Hippocampal formation (tissue), 2 donors: ENCODE data around the gene IFI30.

Experiments
- DNase-seq, 2 donors: peaks; one replicate each; lab custom pipeline; 2025; lab: John Stamatoyannopoulos, UW

Gene IFI30

DNA sequence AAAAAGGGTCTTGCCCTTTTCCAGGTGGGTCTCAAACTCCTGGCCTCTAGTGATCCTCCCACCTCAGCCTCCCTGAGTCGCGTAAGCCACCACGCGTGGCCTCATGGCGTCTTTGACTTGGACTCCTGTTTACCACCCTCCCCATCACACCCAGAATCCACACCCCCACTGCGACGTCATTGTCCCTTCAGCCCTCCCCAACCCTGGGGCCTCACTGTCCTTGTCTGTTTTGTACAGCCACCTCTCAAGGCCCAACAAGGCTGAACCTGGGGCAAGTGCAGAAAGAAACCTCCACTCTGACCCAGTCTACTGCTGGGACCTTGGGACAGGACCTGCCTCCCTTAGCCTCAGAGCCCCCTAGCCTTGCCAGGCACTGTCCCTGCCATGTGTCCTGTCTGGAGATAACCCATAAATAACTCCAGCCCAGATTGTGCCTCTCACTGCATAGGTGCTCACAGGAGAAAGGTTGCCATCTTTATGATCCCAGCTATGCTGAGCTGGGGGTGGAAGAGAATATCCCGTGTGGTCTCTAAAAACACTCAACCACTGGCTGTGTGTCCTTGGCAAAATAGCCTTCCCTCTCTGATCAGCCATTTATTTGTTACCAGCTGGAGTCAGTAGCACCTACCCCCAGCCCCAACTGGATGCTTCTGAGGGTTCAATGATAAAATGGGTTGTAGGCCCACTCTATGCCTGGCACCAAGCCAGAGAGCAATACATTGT lies 1.8 kb upstream of the IFI30 start:
- DNase-seq = no peak

DNA sequence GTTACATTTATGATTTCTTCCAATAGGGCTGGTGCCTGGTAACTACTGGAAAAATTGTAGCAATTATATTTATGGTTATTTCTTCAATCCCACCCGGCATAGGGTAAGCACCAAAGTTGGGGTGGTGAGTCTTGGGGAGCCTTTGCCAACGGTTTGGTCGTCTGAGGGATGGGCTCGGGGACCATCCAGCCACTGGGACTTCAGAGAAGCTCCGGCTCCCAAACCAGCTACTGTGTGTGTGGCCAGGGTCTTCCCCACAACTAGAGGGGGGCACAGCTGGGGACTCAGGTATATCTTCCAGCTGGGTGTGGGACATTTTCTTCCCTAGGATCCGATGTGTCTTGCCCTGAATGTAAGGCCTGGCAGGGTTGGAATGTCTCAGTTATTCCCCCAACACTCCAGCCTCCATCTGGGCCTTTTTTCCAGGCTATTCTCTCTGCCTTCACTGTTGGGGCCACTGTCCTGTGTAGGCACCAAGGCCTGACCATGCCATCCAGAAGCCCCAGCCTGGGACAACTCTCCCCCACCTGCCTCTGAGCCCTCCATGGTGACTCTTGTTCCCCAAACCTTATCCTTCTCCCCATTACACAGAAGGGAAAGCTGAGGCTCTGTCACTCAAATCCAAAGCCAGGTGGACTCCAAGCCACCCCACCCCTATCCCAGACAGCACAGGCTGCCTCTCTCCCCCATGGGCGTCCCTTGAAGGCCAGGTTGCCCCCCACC lies 1.1 kb upstream of the IFI30 start:
- DNase-seq = no peak

DNA sequence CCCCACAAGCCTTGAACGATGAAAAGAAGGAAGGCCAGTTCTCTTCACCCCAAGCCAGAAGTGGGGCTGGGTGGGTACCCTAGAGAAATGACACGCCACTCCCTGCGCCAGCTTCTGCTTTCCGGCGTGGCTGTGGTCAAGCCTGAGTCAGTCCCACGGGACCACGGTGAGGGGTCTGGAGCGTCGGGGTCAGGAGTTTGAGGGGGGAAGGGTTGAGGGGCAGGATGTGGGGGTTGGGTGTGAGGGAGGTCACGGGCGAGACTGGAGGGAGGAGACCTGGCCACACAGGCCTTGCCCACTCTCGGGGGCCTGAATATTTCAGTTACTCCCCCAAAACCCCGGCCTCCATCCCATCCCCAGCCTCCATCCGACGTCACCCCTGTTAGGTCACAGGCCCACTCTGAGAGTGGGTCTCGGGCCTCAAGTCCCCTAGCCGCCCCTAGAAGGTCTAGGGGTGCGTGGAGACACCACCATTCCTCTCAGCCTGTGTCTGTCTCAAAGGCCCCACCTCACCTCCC lies 500 bp upstream of the IFI30 start:
- no peak for DNase-seq

DNA sequence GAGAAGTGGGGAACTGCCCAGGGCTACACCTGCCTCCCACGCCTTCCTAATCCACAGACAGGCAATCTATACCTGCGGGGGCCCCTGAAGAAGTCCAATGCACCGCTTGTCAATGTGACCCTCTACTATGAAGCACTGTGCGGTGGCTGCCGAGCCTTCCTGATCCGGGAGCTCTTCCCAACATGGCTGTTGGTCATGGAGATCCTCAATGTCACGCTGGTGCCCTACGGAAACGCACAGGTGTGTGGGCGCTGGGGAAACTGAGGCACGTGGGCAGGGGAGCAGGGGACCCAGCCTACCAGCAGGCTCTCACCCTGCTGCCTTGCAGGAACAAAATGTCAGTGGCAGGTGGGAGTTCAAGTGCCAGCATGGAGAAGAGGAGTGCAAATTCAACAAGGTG lies 1.4 kb downstream of the IFI30 start:
- no peak for DNase-seq

GRCh38 chr19:18176367-18177310 lies 3.0 kb downstream of the IFI30 start:
- no peak for DNase-seq

- no peak for DNase-seq
Measured at GRCh38 chr19:18179957-18180356, 6.3 kb downstream of the IFI30 start.

DNA sequence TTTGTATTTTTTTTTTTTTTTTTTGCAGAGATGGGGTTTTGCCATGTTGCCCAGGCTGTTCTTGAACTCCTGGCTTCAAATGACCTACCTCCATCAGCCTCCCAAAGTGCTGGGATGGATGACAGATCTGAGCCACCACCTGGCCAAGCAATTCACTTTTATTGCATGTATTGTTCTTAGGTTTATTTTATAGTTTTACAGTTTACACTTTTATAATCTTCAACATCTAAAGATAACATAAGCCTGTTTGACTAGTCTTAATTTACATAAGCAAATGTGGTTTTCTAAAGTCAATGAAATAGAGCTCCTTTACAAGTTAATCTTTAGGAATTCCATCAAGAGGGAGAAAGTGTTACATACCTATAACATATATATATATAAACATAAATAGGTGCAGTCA lies 9.9 kb downstream of the IFI30 start:
- no peak for DNase-seq

DNA sequence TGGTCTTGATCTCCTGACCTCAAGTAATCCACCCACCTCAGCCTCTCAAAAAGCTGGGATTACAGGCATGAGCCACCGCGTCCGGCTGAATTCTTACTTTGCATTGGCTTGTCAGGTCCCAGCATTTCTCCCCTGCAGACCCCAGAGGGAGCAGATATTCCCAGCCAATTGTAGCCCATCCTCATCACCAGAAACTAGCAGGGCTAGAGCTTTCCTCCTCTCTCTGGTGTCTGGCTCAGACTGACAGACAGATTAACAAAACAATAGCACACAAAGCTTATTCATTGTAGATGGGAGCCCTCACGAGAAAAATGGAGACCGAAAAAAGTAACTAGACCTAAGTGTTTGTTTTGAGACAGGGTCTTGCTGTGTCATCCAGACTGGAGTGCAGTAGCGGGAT lies 11.9 kb downstream of the IFI30 start:
- no peak for DNase-seq

GRCh38 chr19:18190278-18190677 lies 16.7 kb downstream of the IFI30 start:
- DNase-seq = no peak

- DNase-seq = no peak
Measured at GRCh38 chr19:18191640-18192062, 18.0 kb downstream of the IFI30 start.

DNA sequence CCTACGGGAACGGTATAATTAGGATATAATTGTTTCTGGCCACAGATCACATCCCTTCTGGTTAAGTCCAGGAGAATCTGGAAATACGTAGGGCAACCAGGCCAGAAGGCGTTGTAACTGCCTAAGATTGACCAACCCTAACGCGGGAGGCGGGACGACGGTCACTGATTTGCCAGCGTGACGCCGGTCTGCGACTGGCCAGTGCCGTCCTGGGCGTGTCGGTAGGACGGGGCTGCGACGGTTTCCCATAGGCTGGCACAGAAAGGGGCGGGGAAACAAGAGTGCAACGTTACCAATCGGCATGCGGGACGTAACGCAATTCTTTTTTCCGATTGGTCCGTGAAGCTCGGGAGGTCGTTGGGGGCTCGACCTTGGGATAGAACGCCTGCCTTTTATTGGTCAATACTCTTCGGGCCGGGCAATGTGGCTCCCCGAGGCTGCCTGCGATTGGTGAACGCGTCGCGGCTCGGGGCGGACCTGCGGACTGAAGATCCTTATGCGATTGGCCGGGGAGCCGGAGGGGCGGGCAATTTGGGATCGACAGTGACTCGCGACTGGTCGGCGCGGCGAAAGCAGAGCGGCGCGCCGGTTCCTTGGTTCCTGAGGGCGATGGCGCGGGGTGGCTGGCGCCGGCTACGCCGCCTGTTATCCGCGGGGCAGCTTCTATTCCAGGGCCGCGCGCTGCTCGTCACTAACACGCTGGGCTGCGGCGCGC lies 19.2 kb downstream of the IFI30 start, which contains the start of gene MPV17L2:
MPV17L2 (plus strand) TSS at position 546 of the 715 bp plus-strand sequence; CDS start at position 610, 64 bp downstream.
- peak; percentile 99 to 100 for DNase-seq

DNA sequence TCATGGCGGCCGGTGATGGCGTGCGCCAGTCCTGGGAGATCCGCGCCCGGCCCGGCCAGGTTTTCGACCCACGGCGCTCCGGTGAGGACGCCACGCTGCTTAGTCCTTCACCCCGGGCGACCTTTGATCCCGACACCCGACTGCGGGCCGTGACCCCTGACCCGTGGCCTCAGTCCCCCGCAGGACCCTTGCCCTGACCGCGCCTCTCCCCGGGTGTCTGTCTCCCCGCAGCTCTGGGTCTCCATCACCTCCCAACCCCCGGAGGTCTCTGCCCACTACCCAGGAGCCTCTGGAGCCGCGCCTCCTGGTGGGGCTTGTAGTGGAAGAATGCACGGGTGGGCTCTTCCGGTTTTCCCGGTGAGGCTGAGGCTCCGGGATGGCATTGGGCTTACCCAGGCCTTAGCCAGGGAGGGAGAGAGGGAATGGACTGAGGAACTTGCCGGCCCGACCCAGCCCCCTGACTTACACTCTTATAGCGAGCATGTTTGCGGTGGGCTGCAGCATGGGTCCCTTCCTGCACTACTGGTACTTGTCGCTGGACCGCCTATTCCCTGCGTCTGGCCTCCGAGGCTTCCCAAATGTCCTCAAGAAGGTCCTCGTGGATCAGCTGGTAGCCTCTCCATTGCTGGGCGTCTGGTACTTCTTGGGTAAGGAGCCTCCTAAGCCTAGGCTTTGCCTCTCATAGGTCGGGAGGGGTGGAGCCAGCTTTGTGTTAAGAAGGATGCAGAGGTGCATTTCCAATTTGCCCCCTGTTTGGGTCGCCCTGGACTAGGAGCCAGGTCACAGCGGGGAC lies 20.0 kb downstream of the IFI30 start:
- DNase-seq = no peak

DNA sequence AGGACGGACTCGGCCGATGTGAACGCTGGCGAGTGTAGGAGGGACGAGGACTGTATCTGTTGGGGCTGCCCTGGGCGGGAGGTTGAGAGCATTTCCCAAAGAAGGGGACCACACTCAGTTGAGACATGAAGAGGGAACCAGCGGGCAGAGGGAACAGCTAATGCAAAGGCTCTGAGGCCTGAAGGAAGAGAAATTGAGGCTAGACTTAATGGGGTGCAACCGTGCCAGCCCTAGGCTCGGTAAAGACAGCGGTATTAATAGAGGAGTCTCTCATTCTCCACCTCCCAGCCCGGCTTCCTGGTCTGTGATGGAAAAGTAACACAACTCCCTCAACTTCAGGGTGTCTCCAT lies 20.5 kb downstream of the IFI30 start:
- DNase-seq = no peak

DNA sequence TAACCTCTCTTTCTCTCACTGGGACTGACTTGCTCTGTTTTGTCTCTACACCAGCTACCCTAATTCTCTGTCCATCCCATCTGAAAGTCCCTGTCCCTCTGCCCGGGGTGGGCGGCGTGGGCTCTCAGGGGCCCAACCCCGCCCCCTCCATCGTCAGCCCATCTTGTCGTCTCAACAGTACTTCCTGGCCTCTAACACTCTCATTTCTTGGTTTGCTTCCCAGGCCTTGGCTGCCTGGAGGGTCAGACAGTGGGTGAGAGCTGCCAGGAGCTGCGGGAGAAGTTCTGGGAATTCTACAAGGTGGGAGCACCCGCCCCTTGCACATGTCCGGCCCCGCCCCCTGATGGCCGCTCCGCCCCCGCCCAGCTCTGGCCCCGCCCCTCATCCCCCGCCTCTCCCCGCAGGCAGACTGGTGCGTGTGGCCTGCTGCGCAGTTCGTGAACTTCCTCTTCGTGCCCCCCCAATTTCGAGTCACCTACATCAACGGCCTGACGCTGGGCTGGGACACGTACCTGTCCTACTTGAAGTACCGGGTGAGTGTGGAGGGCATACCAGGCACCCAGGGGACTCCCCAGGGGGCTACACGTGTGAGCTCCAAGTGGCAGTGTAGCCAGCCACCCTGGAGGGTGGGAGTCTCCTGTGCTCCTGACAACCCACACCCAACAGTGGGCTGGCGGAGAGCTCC lies 21.1 kb downstream of the IFI30 start:
- no peak for DNase-seq

DNA sequence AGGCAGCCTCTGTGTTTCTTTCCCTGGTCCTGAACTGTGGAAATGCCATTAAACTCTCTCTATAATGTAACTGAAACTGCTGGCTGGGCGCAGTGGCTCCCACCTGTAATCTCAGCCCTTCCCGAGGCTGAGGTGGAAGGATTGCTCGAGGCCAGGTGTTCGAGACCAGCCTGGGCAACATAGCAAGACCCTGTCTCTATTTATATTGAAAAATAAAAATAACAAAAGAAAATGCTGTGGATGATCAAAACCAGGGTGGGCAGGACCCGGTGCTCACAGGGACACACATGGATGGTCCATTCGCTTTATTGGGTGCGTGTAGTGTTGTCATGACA lies 22.9 kb downstream of the IFI30 start:
- no peak for DNase-seq

DNA sequence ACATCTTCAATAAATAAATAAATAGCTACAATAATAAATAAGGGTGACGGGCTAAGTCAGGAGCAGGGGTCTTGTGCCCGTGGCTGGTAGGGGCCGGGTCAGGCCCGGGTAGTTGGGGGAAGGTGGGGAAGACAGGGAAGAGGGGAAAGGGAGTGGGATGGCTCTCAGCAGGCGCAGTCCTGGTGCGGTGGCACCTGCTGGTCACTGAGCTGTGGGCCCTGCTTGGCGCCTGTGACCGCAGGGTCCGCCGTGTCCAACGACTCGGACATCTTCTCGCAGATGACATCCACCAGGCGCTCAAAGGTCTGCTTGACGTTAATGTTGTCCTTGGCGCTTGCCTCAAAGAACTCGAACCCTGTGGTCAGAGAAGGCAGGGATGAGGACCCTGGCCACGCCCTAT lies 23.7 kb downstream of the IFI30 start:
- DNase-seq = no peak

GRCh38 chr19:18197941-18198340 lies 24.3 kb downstream of the IFI30 start:
- no peak for DNase-seq

- no peak for DNase-seq
Measured at GRCh38 chr19:18198374-18198773, 24.8 kb downstream of the IFI30 start.

GRCh38 chr19:18202397-18202777 lies 28.8 kb downstream of the IFI30 start:
- no peak for DNase-seq

DNA sequence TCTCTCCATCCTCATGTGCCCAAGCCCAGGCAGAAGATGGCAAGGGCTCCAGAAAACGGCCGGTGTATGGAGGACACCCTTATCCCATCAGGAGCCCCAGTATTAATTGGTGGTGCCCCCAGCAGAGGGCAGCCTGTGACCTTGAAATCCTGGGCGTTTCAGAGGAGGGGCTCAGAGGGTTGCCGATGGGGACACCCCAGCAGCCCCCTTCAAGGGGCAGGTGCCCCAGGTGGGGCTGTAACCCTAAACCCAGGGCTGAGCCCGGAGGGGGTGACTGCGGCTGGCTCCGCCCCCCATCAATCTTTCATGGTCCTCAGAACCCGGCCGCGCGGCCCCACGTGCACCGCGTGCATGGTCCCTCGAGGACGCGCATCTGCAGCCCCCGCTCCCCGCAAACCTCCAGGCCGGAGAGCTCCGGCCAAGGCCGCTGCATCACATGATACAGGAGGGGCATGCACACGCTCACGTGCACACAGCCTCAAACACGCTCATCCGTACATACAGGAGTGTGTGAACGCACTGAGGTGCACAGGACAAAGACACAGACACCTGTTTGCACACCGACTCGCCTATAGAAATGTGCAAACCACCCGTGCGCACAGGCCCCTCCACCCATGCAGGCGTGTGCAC lies 29.3 kb downstream of the IFI30 start:
- DNase-seq = peak in 1 of 2 donors; percentile 51
